ENCODE results near the gene LPP. TPM values are rescaled to one million over a fixed set of nuclear protein-coding genes. Genes with fewer than 3 reads are reported as not detected.

Gene LPP
- total RNA-seq, 1 donor from 2014 or later = 28.2 TPM

GRCh38 chr3:188876370-188876769, 722.4 kb downstream of the LPP start:
- Histone ChIP-seq H3K36me3 (ENCODE audit: control insufficient read depth in 3 of 3, insufficient read depth in 3 of 3, low read length in 3 of 3) (peaks cover 7 to 31% (median 30%) of the 10 kb centered on the region in 3 donors), H3K27me3 (ENCODE audit: control insufficient read depth in 3 of 3, insufficient read depth in 3 of 3, low read length in 3 of 3) (no peaks in the 10 kb centered on the region), H3K4me3 (ENCODE audit: low read length in 3 of 3) (no peak overlapping the region), H3K9me3 (ENCODE audit: control insufficient read depth in 3 of 3, low read length in 3 of 3) (no peaks in the 10 kb centered on the region), H3K4me1 (ENCODE audit: control insufficient read depth in 3 of 3, insufficient read depth in 3 of 3, low read length in 3 of 3) (peaks cover 0 to 4% (median 0%) of the 10 kb centered on the region in 3 donors), H3K9ac (ENCODE audit: low read depth in 1 of 3, low read length in 3 of 3) (no peak overlapping the region), H3K27ac (ENCODE audit: low read depth, low read length) (no peak overlapping the region)

- Histone ChIP-seq H3K4me1 (ENCODE audit: control insufficient read depth in 3 of 3, insufficient read depth in 3 of 3, low read length in 3 of 3) (peaks cover 3 to 9% (median 5%) of the 10 kb centered on the region in 3 donors), H3K27me3 (ENCODE audit: control insufficient read depth in 3 of 3, insufficient read depth in 3 of 3, low read length in 3 of 3) (no peaks in the 10 kb centered on the region), H3K4me3 (ENCODE audit: low read length in 3 of 3) (no peak overlapping the region), H3K27ac (ENCODE audit: low read depth, low read length) (no peak overlapping the region), H3K36me3 (ENCODE audit: control insufficient read depth in 3 of 3, insufficient read depth in 3 of 3, low read length in 3 of 3) (peaks cover 7 to 29% (median 28%) of the 10 kb centered on the region in 3 donors), H3K9ac (ENCODE audit: low read depth in 1 of 3, low read length in 3 of 3) (no peak overlapping the region), H3K9me3 (ENCODE audit: control insufficient read depth in 3 of 3, low read length in 3 of 3) (no peaks in the 10 kb centered on the region)
Observed at GRCh38 chr3:188877381-188877780, 723.4 kb downstream of the LPP start.

GRCh38 chr3:188878076-188878475, 724.1 kb downstream of the LPP start:
- Histone ChIP-seq H3K27ac (ENCODE audit: low read depth, low read length) (no peak overlapping the region), H3K4me3 (ENCODE audit: low read length in 3 of 3) (no peak overlapping the region), H3K36me3 (ENCODE audit: control insufficient read depth in 3 of 3, insufficient read depth in 3 of 3, low read length in 3 of 3) (peaks cover 7 to 24% (median 22%) of the 10 kb centered on the region in 3 donors), H3K9ac (ENCODE audit: low read depth in 1 of 3, low read length in 3 of 3) (no peak overlapping the region), H3K4me1 (ENCODE audit: control insufficient read depth in 3 of 3, insufficient read depth in 3 of 3, low read length in 3 of 3) (peaks cover 3 to 10% (median 6%) of the 10 kb centered on the region in 3 donors), H3K27me3 (ENCODE audit: control insufficient read depth in 3 of 3, insufficient read depth in 3 of 3, low read length in 3 of 3) (no peaks in the 10 kb centered on the region), H3K9me3 (ENCODE audit: control insufficient read depth in 3 of 3, low read length in 3 of 3) (no peaks in the 10 kb centered on the region)

DNA sequence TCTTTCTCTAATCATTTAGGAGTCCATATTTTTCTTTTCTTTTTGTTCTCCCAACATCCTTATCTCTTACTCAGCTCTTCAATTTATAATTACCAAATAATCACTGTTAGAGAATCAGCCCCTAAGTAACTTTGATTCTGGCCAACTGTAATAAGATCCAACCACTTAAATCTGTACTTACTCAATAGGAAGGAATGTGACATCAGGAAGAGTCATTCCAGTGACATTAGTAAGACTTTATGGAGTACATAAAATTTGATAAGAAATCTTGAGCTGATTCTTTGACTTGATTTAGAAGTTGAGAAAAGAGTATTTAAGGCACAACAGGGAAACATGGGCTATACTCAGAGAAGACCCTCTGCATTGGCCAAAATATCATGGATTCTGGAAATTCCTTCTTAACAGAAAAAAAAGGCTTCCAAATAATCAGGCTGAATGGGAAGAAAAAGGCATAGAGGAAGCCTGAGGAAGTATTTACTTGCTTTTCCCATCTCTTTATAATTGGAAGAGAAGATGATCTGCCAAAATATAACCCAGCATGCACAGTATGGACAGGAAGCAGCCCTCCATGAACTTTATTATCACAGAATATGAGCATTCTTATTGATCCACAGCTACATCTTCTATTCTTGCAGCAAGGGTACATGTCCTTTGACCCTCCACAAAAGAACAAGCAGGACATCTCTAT, 728.1 kb downstream of the LPP start:
- H3K36me3 ChIP-seq (ENCODE audit: control insufficient read depth in 3 of 3, insufficient read depth in 3 of 3, low read length in 3 of 3) = peaks cover 0 to 3% (median 0%) of the 10 kb centered on the region in 3 donors
- no peak overlapping the region for H3K4me3 ChIP-seq (ENCODE audit: low read length in 3 of 3)
- peaks cover 3 to 10% (median 9%) of the 10 kb centered on the region in 3 donors for H3K4me1 ChIP-seq (ENCODE audit: control insufficient read depth in 3 of 3, insufficient read depth in 3 of 3, low read length in 3 of 3)
- H3K27me3 ChIP-seq (ENCODE audit: control insufficient read depth in 3 of 3, insufficient read depth in 3 of 3, low read length in 3 of 3) = no peaks in the 10 kb centered on the region
- H3K9me3 ChIP-seq (ENCODE audit: control insufficient read depth in 3 of 3, low read length in 3 of 3) = no peaks in the 10 kb centered on the region
- no peak overlapping the region for H3K9ac ChIP-seq (ENCODE audit: low read depth in 1 of 3, low read length in 3 of 3)
- H3K27ac ChIP-seq (ENCODE audit: low read depth, low read length) = no peak overlapping the region

DNA sequence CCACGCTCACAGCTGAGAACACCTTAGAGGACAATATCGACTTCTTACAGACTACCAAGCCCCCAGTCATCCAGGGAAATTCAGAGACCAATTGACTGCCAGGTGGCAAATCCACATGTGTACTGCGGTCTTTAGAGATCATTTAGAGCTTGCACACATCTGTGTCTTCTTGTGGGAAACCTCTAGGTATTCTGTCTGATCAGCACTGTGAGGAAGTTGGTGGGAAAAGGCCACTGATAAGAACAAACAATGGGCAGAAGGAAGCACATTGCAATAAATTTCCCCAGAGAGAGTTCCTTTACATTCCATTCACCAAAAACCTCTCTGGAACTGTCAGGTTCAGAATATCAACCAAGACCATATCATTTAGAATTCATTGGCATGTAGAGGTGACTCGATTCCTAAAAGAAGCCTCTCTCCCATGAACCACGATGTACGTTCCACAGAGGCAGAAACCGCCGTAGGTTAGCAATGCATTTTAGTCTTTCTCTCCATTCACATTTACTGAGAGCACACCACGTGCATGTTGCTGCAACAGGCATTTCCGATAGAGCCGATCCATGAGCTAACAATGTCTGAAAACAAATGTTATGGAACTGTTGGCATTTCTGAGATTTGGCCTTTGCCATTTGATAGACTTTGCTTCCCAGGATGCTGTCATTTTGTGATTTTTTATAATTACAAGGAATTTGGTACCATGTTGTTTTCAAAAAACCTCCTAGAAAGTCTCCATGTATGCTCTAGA, 730.5 kb downstream of the LPP start:
- H3K9ac ChIP-seq (ENCODE audit: low read depth in 1 of 3, low read length in 3 of 3) = no peak overlapping the region
- H3K27ac ChIP-seq (ENCODE audit: low read depth, low read length) = no peak overlapping the region
- H3K9me3 ChIP-seq (ENCODE audit: control insufficient read depth in 3 of 3, low read length in 3 of 3) = no peaks in the 10 kb centered on the region
- H3K4me3 ChIP-seq (ENCODE audit: low read length in 3 of 3) = no peak overlapping the region
- H3K36me3 ChIP-seq (ENCODE audit: control insufficient read depth in 3 of 3, insufficient read depth in 3 of 3, low read length in 3 of 3) = peaks cover 0 to 3% (median 0%) of the 10 kb centered on the region in 3 donors
- no peaks in the 10 kb centered on the region for H3K27me3 ChIP-seq (ENCODE audit: control insufficient read depth in 3 of 3, insufficient read depth in 3 of 3, low read length in 3 of 3)
- H3K4me1 ChIP-seq (ENCODE audit: control insufficient read depth in 3 of 3, insufficient read depth in 3 of 3, low read length in 3 of 3) = peaks cover 18 to 31% (median 26%) of the 10 kb centered on the region in 3 donors

GRCh38 chr3:188888321-188889053, 734.5 kb downstream of the LPP start:
- H3K4me1 ChIP-seq (ENCODE audit: control insufficient read depth in 3 of 3, insufficient read depth in 3 of 3, low read length in 3 of 3) = peaks cover 15 to 24% (median 20%) of the 10 kb centered on the region in 3 donors
- H3K36me3 ChIP-seq (ENCODE audit: control insufficient read depth in 3 of 3, insufficient read depth in 3 of 3, low read length in 3 of 3) = peaks cover 0 to 3% (median 0%) of the 10 kb centered on the region in 3 donors
- peak overlapping the region; percentile 13 to 41 (median 20) for H3K4me3 ChIP-seq (ENCODE audit: low read length in 3 of 3)
- H3K27ac ChIP-seq (ENCODE audit: low read depth, low read length) = peak overlapping the region; percentile 71
- H3K27me3 ChIP-seq (ENCODE audit: control insufficient read depth in 3 of 3, insufficient read depth in 3 of 3, low read length in 3 of 3) = no peaks in the 10 kb centered on the region
- no peaks in the 10 kb centered on the region for H3K9me3 ChIP-seq (ENCODE audit: control insufficient read depth in 3 of 3, low read length in 3 of 3)
- H3K9ac ChIP-seq (ENCODE audit: low read depth in 1 of 3, low read length in 3 of 3) = peak overlapping the region; percentile 4 to 72 (median 58)

- peak overlapping the region in 1 of 3 donors; percentile 72 for H3K9ac ChIP-seq (ENCODE audit: low read depth in 1 of 3, low read length in 3 of 3)
- H3K4me1 ChIP-seq (ENCODE audit: control insufficient read depth in 3 of 3, insufficient read depth in 3 of 3, low read length in 3 of 3) = peaks cover 15 to 24% (median 20%) of the 10 kb centered on the region in 3 donors
- H3K36me3 ChIP-seq (ENCODE audit: control insufficient read depth in 3 of 3, insufficient read depth in 3 of 3, low read length in 3 of 3) = peaks cover 0 to 2% (median 0%) of the 10 kb centered on the region in 3 donors
- H3K27ac ChIP-seq (ENCODE audit: low read depth, low read length) = peak overlapping the region; percentile 71
- peak overlapping the region in 1 of 3 donors; percentile 32 for H3K4me3 ChIP-seq (ENCODE audit: low read length in 3 of 3)
- no peaks in the 10 kb centered on the region for H3K9me3 ChIP-seq (ENCODE audit: control insufficient read depth in 3 of 3, low read length in 3 of 3)
- H3K27me3 ChIP-seq (ENCODE audit: control insufficient read depth in 3 of 3, insufficient read depth in 3 of 3, low read length in 3 of 3) = no peaks in the 10 kb centered on the region
Observed at GRCh38 chr3:188889054-188889491, 735.1 kb downstream of the LPP start.

GRCh38 chr3:188890572-188891270, 736.8 kb downstream of the LPP start:
- no peaks in the 10 kb centered on the region for H3K27me3 ChIP-seq (ENCODE audit: control insufficient read depth in 3 of 3, insufficient read depth in 3 of 3, low read length in 3 of 3)
- H3K4me1 ChIP-seq (ENCODE audit: control insufficient read depth in 3 of 3, insufficient read depth in 3 of 3, low read length in 3 of 3) = peaks cover 15 to 24% (median 20%) of the 10 kb centered on the region in 3 donors
- no peaks in the 10 kb centered on the region for H3K36me3 ChIP-seq (ENCODE audit: control insufficient read depth in 3 of 3, insufficient read depth in 3 of 3, low read length in 3 of 3)
- H3K4me3 ChIP-seq (ENCODE audit: low read length in 3 of 3) = no peak overlapping the region
- no peaks in the 10 kb centered on the region for H3K9me3 ChIP-seq (ENCODE audit: control insufficient read depth in 3 of 3, low read length in 3 of 3)
- no peak overlapping the region for H3K9ac ChIP-seq (ENCODE audit: low read depth in 1 of 3, low read length in 3 of 3)
- no peak overlapping the region for H3K27ac ChIP-seq (ENCODE audit: low read depth, low read length)

GRCh38 chr3:188899881-188900280, 745.9 kb downstream of the LPP start:
- H3K9me3 ChIP-seq (ENCODE audit: control insufficient read depth in 3 of 3, low read length in 3 of 3) = no peaks in the 10 kb centered on the region
- peaks cover 4 to 15% (median 12%) of the 10 kb centered on the region in 3 donors for H3K4me1 ChIP-seq (ENCODE audit: control insufficient read depth in 3 of 3, insufficient read depth in 3 of 3, low read length in 3 of 3)
- no peak overlapping the region for H3K4me3 ChIP-seq (ENCODE audit: low read length in 3 of 3)
- no peaks in the 10 kb centered on the region for H3K36me3 ChIP-seq (ENCODE audit: control insufficient read depth in 3 of 3, insufficient read depth in 3 of 3, low read length in 3 of 3)
- no peak overlapping the region for H3K9ac ChIP-seq (ENCODE audit: low read depth in 1 of 3, low read length in 3 of 3)
- no peaks in the 10 kb centered on the region for H3K27me3 ChIP-seq (ENCODE audit: control insufficient read depth in 3 of 3, insufficient read depth in 3 of 3, low read length in 3 of 3)
- peak overlapping the region; percentile 33 for H3K27ac ChIP-seq (ENCODE audit: low read depth, low read length)
